Erythroblast (primary cell): Measurements from ENCODE around the gene MAST2.

ENCODE experiments used
- GATA1 ChIP-seq: IDR thresholded peaks from 2 replicates; pipeline ENCODE4 v1.6.1; 2011; ENCODE audit warnings: low read depth, mild to moderate bottlenecking, control low read depth, low read length, moderate library complexity
- POLR2A ChIP-seq: IDR thresholded peaks from 2 replicates; pipeline ENCODE4 v1.6.1; 2011; ENCODE audit warnings: mild to moderate bottlenecking, low read length

DNA sequence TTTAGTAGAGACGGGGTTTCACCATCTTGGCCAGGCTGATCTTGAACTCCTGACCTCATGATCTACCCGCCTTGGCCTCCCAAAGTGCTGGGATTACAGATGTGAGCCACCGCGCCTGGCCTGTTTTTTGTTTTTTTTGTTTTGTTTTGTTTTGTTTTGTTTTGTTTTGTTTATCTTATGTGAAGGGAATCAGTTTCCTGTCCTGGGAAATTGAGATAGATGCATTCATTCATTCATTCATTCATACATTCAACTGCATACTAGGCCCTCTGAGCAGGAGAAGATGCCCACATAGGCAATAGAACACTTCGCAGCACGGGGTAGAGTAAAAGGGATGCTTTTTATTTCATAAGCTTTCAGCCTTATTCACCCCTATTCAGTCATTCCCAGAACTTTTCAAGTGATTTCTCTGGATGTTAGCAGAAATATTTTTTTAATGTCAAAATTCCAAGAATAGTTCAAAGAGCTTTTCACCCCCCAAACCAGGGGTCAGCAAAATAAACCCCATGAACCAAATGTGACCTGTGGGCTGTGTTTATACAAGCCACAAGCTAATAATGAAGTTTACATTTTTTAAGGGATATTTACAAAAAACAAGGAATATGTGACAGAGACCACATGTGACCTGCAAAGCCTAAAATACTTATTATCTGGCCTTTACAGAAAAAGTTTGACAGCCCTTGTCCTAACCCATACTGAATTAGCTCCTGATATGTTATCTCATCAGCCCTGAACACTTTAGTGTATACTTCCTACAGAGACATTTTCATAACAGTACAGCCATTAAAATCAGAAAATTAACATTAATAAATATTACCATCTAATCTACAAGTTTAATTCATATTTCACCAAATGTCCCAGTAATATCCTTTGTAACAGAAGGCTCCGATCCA is 127.1 kb downstream of the MAST2 start:
- TF ChIP-seq POLR2A (no peak), GATA1 (no peak)
